Suprapubic skin (tissue), 3 donors: ENCODE data around the gene IFI27L2.

Source experiments
- CTCF ChIP-seq, 2 donors: fragments of 200-600 bp in 1 of 2; fragments of 450-650 bp in 1 of 2; sonication (generic) in 1 of 2; IDR thresholded peaks; one replicate each; pipeline ENCODE4 v1.5.1; 2016 to 2019; ENCODE audit warnings: antibody characterized with exemption in 2 of 2, mild to moderate bottlenecking in 1 of 2, moderate library complexity in 1 of 2
- POLR2A ChIP-seq, 2 donors: fragments of 450-650 bp; IDR thresholded peaks; one replicate each; pipeline ENCODE4 v1.6.1; 2017; ENCODE audit warnings: antibody characterized with exemption in 2 of 2, mild to moderate bottlenecking in 2 of 2, moderate library complexity in 2 of 2

GRCh38 chr14:94115058-94115591 lies 14.3 kb downstream of the IFI27L2 start:
- TF ChIP-seq POLR2A (IDR thresholded peaks at IDR 0.05) (no peak), CTCF (IDR thresholded peaks at IDR 0.05) (no peak)
